ENCODE measurements around the gene STOML1.

GRCh38 chr15:73988445-73988969 lies 3.6 kb downstream of the STOML1 start:
- TF ChIP-seq CTCF (IDR thresholded peaks at IDR 0.05) (no peak), RCOR1 (IDR thresholded peaks at IDR 0.05; ENCODE audit: low read depth, low read length) (no peak), HDAC2 (IDR thresholded peaks at IDR 0.05) (no peak), PHF8 (IDR thresholded peaks at IDR 0.05; ENCODE audit: borderline replicate concordance, low read depth) (no peak), EP300 (IDR thresholded peaks at IDR 0.05) (no peak)
